GM12864 (cell line): ENCODE data around the gene THSD7A.

Source experiments
- DNase-seq: peaks from one replicate; pipeline ENCODE4 v3.0.0-alpha.2; 2011; ENCODE audit warnings: low read depth
- H3K4me3 ChIP-seq: 2 replicates; pipeline ENCODE4 v1.5.1; 2011; ENCODE audit warnings: mild to moderate bottlenecking, low read depth, low read length, control low read depth
- CTCF ChIP-seq: IDR thresholded peaks from 2 replicates; pipeline ENCODE4 v1.5.1; 2011; ENCODE audit warnings: low read depth, mild to moderate bottlenecking, moderate library complexity, low read length, control low read depth, inconsistent platforms; ENCODE audit errors: missing control alignments

THSD7A gene

DNA sequence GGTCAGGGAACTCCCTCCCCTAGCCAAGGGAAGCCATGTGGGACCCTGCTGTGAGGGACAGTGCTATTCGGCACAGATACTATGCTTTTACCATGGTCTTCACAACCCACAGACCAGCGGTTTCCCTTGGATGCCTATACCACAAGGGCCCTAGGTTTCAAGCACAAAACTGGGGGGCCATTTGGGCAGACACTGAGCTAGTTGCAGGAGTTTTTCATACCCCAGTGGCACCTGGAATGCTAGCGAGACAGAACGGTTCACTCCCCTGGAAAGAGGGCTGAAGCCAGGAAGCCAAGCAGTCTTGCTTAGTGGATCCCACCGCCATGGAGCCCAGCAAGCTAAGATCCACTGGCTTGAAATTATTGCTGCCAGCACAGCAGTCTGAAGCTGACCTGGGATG, 156.8 kb downstream of the THSD7A start:
- TF ChIP-seq CTCF = no peak
- DNase-seq = no peak
- no peak overlapping the region for H3K4me3 ChIP-seq

DNA sequence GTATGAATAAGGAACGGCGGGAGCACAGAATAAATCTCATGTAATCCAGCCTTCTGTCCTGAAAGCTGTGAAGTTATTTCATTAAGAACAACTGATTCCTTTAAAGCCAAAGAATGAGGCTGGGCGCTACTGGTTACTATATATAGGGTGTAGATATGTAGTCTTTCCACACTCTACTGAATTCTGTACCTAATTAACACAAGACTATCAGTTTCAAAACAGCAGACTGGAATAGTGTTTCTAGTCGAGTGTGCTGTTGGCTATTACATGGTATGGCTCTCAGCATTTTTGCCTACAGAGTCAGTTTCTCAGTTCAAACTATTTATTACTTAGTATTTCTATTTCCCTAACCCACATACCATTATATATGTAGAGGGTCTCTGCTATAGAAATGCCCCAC, 163.3 kb downstream of the THSD7A start:
- no peak for TF ChIP-seq CTCF
- DNase-seq = no peak
- no peak overlapping the region for H3K4me3 ChIP-seq

- TF ChIP-seq CTCF = no peak
- H3K4me3 ChIP-seq = no peak overlapping the region
- no peak for DNase-seq
Observed at GRCh38 chr7:11667810-11668185, 164.2 kb downstream of the THSD7A start.

DNA sequence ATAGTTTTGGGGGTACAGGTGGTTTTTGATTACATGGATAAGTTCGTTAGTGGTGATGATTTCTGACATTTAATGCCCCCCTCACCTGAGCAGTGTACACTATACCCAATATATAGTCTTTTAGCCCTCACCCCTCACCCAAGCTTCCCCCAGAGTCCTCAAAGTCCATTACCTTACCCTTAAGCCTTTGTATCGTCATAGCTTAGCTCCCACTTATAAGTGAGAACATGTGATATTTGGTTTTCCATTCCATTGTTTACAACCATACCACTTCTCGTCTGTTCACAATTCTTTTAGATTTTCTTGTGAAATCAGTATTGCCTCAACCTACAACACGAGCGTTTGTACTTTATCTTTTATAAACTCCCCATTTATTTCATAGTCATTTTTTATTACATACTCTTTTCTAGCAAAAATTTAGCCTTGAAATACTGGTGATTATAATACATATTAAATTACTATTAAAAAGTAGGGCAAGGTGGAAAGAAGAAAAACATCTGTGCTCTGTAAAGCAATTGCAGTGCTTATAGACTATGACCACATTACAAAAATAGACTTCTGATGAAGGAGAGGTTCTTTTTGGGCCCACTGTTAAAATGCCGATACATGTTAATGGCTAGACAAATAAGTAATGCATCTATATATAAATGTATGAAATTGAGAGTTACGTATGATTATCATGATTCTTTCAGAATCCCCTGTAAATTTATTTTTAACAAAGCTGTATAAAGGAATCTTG, 164.8 kb downstream of the THSD7A start:
- no peak for DNase-seq
- no peak for TF ChIP-seq CTCF
- no peak overlapping the region for H3K4me3 ChIP-seq

DNA sequence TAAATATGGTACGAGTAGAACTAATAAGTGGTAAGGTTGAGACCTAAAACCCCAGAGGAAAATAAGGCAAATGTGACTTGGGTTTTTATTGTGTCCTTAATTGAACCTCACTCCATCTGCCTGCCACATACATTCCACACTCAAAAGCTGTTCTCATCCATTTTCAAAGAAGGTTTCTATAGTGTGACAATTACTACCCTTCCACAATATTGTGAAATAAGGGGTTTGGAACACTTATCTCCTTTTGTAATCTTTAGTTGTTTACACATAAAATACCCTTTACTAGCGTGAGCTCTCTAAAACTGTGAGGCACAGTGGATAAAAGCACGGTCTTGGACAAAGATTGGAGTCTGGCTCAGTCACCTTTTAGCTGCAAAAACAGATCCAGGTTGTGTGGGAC, 166.6 kb downstream of the THSD7A start:
- DNase-seq = no peak
- H3K4me3 ChIP-seq = no peak overlapping the region
- TF ChIP-seq CTCF = no peak

DNA sequence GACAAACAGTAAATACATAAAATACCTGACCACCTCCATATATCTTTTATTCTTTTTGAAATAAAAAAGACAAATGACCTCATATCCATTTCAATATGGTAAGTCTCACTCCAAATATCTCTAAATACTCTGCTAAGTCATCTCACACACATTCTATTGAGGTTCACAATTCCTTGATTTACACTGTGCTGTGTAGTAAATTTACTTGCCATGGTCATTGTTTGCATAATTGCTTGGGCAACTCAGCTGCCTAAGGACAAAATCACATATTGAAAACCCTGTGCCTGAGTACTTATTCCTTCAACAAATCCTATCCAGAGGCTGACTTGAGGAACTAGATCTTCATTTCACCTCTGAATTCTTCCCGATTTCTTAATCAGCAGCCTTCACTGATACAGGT, 176.4 kb downstream of the THSD7A start:
- H3K4me3 ChIP-seq = no peak overlapping the region
- no peak for TF ChIP-seq CTCF
- DNase-seq = no peak

- H3K4me3 ChIP-seq = no peak overlapping the region
- no peak for DNase-seq
- no peak for TF ChIP-seq CTCF
Observed at GRCh38 chr7:11655163-11655562, 176.8 kb downstream of the THSD7A start.
